Caco-2 (cell line): ENCODE results near the gene SURF4. TPM values are rescaled to one million over a fixed set of nuclear protein-coding genes. Genes with fewer than 3 reads are reported as not detected.

Source experiments
- BruUV-seq: library from RNA; stranded (reverse); fragments of 400-500 nt; replicated peaks from 2 replicates; lab custom pipeline; 2021; lab: Mats Ljungman, UMichigan
- CTCF ChIA-PET: fragments of 300-600 bp; sonication (Branson Sonifier 250); formaldehyde crosslinking; loops from one replicate; lab custom pipeline; 2022; ENCODE audit warnings: antibody characterized with exemption; lab: Charles Lee
- POLR2A ChIA-PET: fragments of 300-600 bp; sonication (Branson Sonifier 250); formaldehyde crosslinking; loops from one replicate; lab custom pipeline; 2022; ENCODE audit warnings: antibody characterized with exemption; lab: Charles Lee
- DNase-seq, 2 experiments: peaks; one replicate each; pipeline versions ENCODE4 v3.0.0 to v3.0.0-alpha.2; 2020 to 2022
- H3K27me3 ChIP-seq: replicated peaks from 2 replicates; pipeline ENCODE4 v1.6.0; 2011; ENCODE audit warnings: low read length; ENCODE audit not compliant: control insufficient read depth, insufficient read depth
- H3K36me3 ChIP-seq: 2 replicates; pipeline ENCODE4 v1.5.1; 2011; ENCODE audit warnings: low read length; ENCODE audit not compliant: control insufficient read depth, insufficient read depth
- H3K4me1 ChIP-seq: fragments of 250-450 bp; sonication (Bioruptor Pico); 2 replicates; pipeline ENCODE4 v1.5.1; 2020; ENCODE audit warnings: mild to moderate bottlenecking
- H3K4me3 ChIP-seq: 2 replicates; pipeline ENCODE4 v1.5.1; 2011; ENCODE audit warnings: low read depth, mild to moderate bottlenecking, control low read depth, low read length
- H3K9me3 ChIP-seq: fragments of 250-450 bp; sonication (Bioruptor Pico); 2 replicates; pipeline ENCODE4 v1.5.1; 2020; ENCODE audit warnings: mild to moderate bottlenecking, moderate library complexity
- H3K27ac Mint-ChIP-seq: one replicate; pipeline ENCODE4 v1.8.0; 2022; ENCODE audit warnings: mixed read lengths; ENCODE audit not compliant: unreplicated experiment
- H3K27me3 Mint-ChIP-seq: one replicate; pipeline ENCODE4 v1.8.0; 2022; ENCODE audit warnings: mixed read lengths; ENCODE audit not compliant: insufficient read depth, unreplicated experiment
- H3K36me3 Mint-ChIP-seq: one replicate; pipeline ENCODE4 v1.8.0; 2022; ENCODE audit warnings: mild to moderate bottlenecking, mixed read lengths; ENCODE audit not compliant: insufficient read depth, unreplicated experiment
- H3K4me1 Mint-ChIP-seq: one replicate; pipeline ENCODE4 v1.8.0; 2022; ENCODE audit warnings: low read depth, mixed read lengths; ENCODE audit not compliant: unreplicated experiment
- H3K4me3 Mint-ChIP-seq: one replicate; pipeline ENCODE4 v1.8.0; 2022; ENCODE audit warnings: mild to moderate bottlenecking, moderate library complexity, mixed read lengths; ENCODE audit not compliant: unreplicated experiment
- H3K9me3 Mint-ChIP-seq: one replicate; pipeline ENCODE4 v1.8.0; 2022; ENCODE audit warnings: mixed read lengths; ENCODE audit not compliant: unreplicated experiment
- CTCF ChIP-seq, 2 experiments: fragments of 200-600 bp in 1 of 2; IDR thresholded peaks; 1 replicate in 1 of 2; 2 replicates in 1 of 2; pipeline versions ENCODE4 v1.5.1 to v1.8.0; 2011 to 2022; ENCODE audit warnings: antibody characterized with exemption in 1 of 2, control low read depth in 1 of 2, inconsistent platforms in 1 of 2, low read depth in 1 of 2, low read length in 1 of 2, mild to moderate bottlenecking in 1 of 2, moderate library complexity in 1 of 2; ENCODE audit not compliant: insufficient read depth in 1 of 2, severe bottlenecking in 1 of 2, unreplicated experiment in 1 of 2
- intact Hi-C: fragments of 100-400 bp; cut with micrococcal nuclease; formaldehyde crosslinking; loops from one replicate; pipeline ENCODE4 v1.10.0; 2022; ENCODE audit not compliant: unreplicated experiment
- total RNA-seq: library from RNA; stranded (reverse); gene quantifications from 2 replicates; pipeline ENCODE4 v1.2.3, GENCODE V29; 2022

Gene SURF4
- total RNA-seq, 1 experiment from 2014 or later, result 239 TPM

GRCh38 chr9:133334161-133334560 is 41.7 kb downstream of the SURF4 start:
- DNase-seq, result peak in 1 of 2 experiments; percentile 53
- H3K27ac Mint-ChIP-seq, result no peak overlapping the region
- intact Hi-C loops, result no loop called here
- H3K4me1 Mint-ChIP-seq, result no peaks in the 10 kb centered on the region
- H3K4me3 ChIP-seq, result no peak overlapping the region
- no peaks in the 10 kb centered on the region for H3K27me3 Mint-ChIP-seq
- TF ChIP-seq CTCF (IDR thresholded peaks at IDR 0.05; ENCODE audit: insufficient read depth in 1 of 2, low read depth in 1 of 2, low read length in 1 of 2, severe bottlenecking in 1 of 2, unreplicated experiment in 1 of 2), result no peak
- peaks cover 6% of the 10 kb centered on the region; the same call in 1 of the 2 replicates for H3K4me1 ChIP-seq
- H3K4me3 Mint-ChIP-seq, result peak overlapping the region; percentile 93
- H3K27me3 ChIP-seq, result no peaks in the 10 kb centered on the region
- peaks cover 13% of the 10 kb centered on the region for H3K36me3 ChIP-seq
- POLR2A ChIA-PET, result no interaction called here
- no TSS peak for BruUV-seq
- H3K9me3 Mint-ChIP-seq, result no peaks in the 10 kb centered on the region
- peaks cover 79% of the 10 kb centered on the region for H3K36me3 Mint-ChIP-seq
- CTCF ChIA-PET, result interaction anchor here (4.4 kb wide), 1 partner anchor 147 kb away, joined by 20 read pairs; no protein-coding TSS in a partner anchor
- H3K9me3 ChIP-seq, result no peaks in the 10 kb centered on the region

GRCh38 chr9:133333566-133333965 is 42.3 kb downstream of the SURF4 start:
- Mint-ChIP-seq H3K27ac (no peak overlapping the region), H3K4me1 (no peaks in the 10 kb centered on the region), H3K4me3 (no peak overlapping the region), H3K9me3 (no peaks in the 10 kb centered on the region), H3K27me3 (no peaks in the 10 kb centered on the region), H3K36me3 (peaks cover 79% of the 10 kb centered on the region)
- H3K4me1 ChIP-seq, result peaks cover 6% of the 10 kb centered on the region; the same call in 1 of the 2 replicates
- ChIA-PET CTCF (interaction anchor here (4.4 kb wide), 1 partner anchor 146 kb away, joined by 20 read pairs; no protein-coding TSS in a partner anchor), POLR2A (interaction anchor here (0.5 kb wide), 1 partner anchor 285 kb away, joined by 3 read pairs; no protein-coding TSS in a partner anchor)
- peaks cover 13% of the 10 kb centered on the region for H3K36me3 ChIP-seq
- no peak for TF ChIP-seq CTCF (IDR thresholded peaks at IDR 0.05; ENCODE audit: insufficient read depth in 1 of 2, low read depth in 1 of 2, low read length in 1 of 2, severe bottlenecking in 1 of 2, unreplicated experiment in 1 of 2)
- no TSS peak for BruUV-seq
- intact Hi-C loops, result no loop called here
- peak in 1 of 2 experiments; percentile 26 for DNase-seq
- H3K9me3 ChIP-seq, result no peaks in the 10 kb centered on the region
- H3K4me3 ChIP-seq, result no peak overlapping the region
- no peaks in the 10 kb centered on the region for H3K27me3 ChIP-seq

GRCh38 chr9:133333011-133333410 is 42.8 kb downstream of the SURF4 start:
- Mint-ChIP-seq H3K27ac (no peak overlapping the region), H3K27me3 (no peaks in the 10 kb centered on the region), H3K4me3 (no peak overlapping the region), H3K4me1 (no peaks in the 10 kb centered on the region), H3K9me3 (no peaks in the 10 kb centered on the region), H3K36me3 (peaks cover 83% of the 10 kb centered on the region)
- intact Hi-C loops, result no loop called here
- TF ChIP-seq CTCF (IDR thresholded peaks at IDR 0.05; ENCODE audit: insufficient read depth in 1 of 2, low read depth in 1 of 2, low read length in 1 of 2, severe bottlenecking in 1 of 2, unreplicated experiment in 1 of 2), result no peak
- POLR2A ChIA-PET, result interaction anchor here (0.5 kb wide), 1 partner anchor 285 kb away, joined by 3 read pairs; no protein-coding TSS in a partner anchor
- no peak for DNase-seq
- Histone ChIP-seq H3K4me1 (peaks cover 6% of the 10 kb centered on the region; the same call in 1 of the 2 replicates), H3K36me3 (peaks cover 13% of the 10 kb centered on the region), H3K9me3 (no peaks in the 10 kb centered on the region), H3K4me3 (no peak overlapping the region), H3K27me3 (no peaks in the 10 kb centered on the region)
- CTCF ChIA-PET, result interaction anchor here (4.4 kb wide), 1 partner anchor 146 kb away, joined by 20 read pairs; no protein-coding TSS in a partner anchor
- no TSS peak for BruUV-seq
